Right kidney (tissue), 9 donors: ENCODE measurements around the gene OR5K1.

ENCODE experiments used
- DNase-seq: peaks from one replicate; pipeline ENCODE4 v3.0.0-alpha.2; 2016
- long read RNA-seq, 8 donors: transcript quantifications; one replicate each; lab custom pipeline, GENCODE V29; 2026

Gene OR5K1
- long read RNA-seq, donor 1, result 0 reads
- long read RNA-seq, donor 2, result 0 reads
- long read RNA-seq, donor 3, result 0 reads
- long read RNA-seq, donor 4, result 0 reads
- long read RNA-seq, donor 5, result 0 reads
- long read RNA-seq, donor 6, result 0 reads
- long read RNA-seq, donor 7, result 0 reads
- long read RNA-seq, donor 8, result 0 reads

GRCh38 chr3:98462901-98463300 lies at the start of gene OR5K1:
Gene OR5K1 (plus strand): TSS chr3:98463201. CDS start chr3:98469577, 6,376 bp downstream.
- DNase-seq, result no peak

- no peak for DNase-seq
Measured at GRCh38 chr3:98432575-98432974, 30.4 kb upstream of the OR5K1 start.

GRCh38 chr3:98433764-98434163 lies 29.2 kb upstream of the OR5K1 start:
- DNase-seq, result no peak

GRCh38 chr3:98434412-98434811 lies 28.6 kb upstream of the OR5K1 start:
- DNase-seq, result no peak

DNA sequence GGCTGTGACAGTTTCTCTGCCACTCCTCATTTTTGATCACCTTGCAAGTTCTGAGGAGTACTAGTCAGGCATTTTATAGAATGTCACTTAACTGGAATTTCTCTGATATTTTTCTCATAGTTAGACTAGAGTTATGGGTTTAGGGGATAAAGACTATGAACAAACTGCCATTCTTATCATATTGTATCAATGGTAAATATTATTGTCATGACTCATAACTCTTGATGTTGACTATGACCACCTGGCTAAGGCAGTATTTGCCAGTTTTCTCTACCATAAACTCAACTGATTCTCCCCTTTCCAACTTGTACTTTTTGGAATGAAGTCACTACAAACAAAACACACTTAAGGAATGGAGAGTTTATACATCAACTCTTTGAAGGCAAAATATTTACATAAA lies 22.7 kb upstream of the OR5K1 start:
- no peak for DNase-seq

DNA sequence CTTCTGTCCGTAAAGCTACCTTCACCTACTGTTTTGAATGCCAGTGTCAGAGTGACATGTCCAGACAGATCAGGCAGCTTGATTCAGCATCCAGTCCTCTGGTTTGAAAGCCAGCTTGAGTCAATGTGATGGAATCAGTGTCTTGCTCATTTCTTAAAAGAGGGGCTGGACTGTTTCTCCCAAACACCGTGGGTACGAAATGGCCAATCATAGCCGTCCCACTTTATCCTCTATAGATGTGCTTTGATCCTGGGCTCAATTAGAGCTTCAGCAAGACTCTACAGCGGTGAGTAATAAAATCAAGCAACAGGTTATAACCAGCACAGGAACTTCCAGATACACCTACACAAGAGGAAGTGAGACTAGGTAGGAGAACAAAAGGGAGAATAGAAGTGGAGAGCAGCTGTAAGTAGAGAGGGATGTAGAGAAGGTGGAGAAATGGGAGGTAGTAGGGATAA lies 17.0 kb upstream of the OR5K1 start:
- DNase-seq, result no peak

- DNase-seq, result no peak
Measured at GRCh38 chr3:98449606-98450193, 13.3 kb upstream of the OR5K1 start.

DNA sequence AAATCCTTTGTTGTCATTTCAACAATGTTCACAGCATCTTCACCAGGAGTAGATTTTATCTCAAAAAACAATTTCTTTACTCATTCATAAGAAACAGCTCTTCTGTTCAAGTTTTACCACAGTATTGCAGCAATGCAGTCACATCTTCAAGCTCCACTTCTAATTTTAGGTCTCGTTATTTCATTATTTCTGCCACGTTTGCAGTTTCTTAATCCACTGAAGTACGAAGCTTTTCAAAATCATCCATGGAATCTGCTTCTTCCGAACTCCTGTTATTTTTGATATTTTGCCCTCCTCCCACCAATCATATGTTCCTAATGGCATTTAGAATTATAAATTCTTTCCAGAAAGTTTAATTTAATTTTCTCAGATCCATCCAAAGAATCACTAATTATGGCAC lies 12.6 kb upstream of the OR5K1 start:
- no peak for DNase-seq

DNA sequence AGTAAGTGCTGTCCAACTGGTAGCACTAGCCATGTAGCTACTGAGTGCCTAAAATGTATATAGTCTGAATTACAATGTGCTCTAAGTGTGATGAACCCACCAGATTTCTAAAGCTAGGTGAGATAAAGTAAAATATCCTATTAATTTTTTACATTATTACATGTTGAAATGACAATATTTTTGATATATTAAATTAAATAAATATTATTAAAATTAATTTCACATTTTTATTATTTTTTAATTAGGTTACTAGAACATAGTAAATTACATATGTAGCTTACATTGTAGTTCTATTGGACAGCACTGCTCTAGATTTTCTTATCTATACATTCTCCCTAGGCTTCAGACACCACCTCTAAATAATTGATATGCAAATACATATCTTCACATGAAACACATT lies 9.2 kb upstream of the OR5K1 start:
- no peak for DNase-seq

- no peak for DNase-seq
Measured at GRCh38 chr3:98454929-98455328, 8.1 kb upstream of the OR5K1 start.

- no peak for DNase-seq
Measured at GRCh38 chr3:98457543-98457942, 5.5 kb upstream of the OR5K1 start.

DNA sequence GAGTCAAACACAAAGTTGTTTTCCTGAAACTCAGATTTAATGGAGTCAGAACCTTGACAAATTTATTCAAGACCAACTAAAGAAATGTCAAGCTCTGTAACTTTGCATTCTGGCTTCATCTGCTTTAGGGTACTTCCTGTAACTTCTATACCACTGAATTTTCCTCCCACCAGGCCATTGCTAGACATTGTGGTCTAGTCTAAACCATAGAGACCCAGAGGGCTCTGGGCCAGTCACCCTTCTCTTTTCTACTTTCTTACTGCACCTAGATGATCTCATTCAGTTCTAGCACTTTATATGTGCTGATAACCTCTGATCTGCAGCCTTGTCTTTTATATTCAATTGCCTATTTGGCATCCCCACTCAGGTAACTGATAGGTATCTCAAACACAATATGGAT lies 2.8 kb upstream of the OR5K1 start:
- DNase-seq, result no peak

- DNase-seq, result no peak
Measured at GRCh38 chr3:98482717-98483482, 19.9 kb downstream of the OR5K1 start.

DNA sequence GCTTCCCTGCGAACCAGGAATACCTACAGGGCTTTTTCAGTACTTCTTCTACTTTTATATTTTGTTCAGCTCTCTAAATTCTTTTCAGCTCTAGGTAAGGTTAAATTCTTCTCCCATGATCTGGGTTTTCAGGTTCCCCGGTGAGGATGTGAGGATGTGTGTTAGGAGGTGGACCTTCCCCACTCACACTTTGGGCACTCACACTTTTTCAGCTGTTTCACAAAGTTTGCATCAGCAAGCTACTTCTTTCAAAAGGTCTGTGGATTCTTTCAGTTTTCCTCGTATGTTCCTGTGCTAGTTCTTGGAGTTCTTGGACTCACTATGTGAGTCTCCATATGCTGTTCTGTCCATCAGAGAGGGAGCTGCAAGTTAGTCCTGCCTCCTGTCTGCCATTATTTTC lies 20.6 kb downstream of the OR5K1 start:
- DNase-seq, result no peak

DNA sequence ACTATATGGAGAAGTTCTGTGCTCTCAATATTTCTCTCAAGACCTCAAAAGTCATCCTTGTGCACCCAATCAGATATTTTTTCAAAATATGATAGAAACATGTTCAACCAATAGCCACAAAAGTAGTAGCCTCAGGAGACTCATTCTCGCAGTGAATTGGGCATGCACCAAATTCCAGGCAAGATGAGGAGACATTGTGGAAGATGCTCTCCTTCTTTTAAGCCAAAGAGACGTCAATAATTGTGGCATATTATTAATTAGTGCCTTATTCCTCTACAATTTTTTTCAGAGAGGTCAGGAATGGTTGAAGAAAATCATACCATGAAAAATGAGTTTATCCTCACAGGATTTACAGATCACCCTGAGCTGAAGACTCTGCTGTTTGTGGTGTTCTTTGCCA lies 34.4 kb downstream of the OR5K1 start, which contains the start of gene OR5K2:
TSS of gene OR5K2 (plus strand) at position 301 of the 400 bp plus-strand sequence. CDS start at position 301, 0 bp downstream.
- no peak for DNase-seq

DNA sequence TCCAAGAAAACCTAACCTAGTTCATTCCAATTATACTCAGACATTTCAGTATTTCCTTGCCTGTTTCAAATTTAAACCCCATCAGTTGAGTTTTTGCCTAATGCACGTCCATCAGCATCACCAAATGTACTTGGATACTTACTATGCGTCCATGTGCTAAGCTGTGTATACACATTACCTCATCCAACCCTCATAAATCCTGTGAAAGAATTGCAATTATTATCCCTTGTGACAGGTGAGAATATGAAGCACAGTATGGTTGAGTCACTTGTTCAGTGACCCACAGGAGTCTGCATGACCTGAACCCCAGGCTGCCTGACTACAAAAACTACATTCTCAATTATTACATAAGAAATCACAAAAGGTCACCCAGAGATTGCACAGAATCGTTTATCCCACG lies 37.0 kb downstream of the OR5K1 start:
- no peak for DNase-seq

DNA sequence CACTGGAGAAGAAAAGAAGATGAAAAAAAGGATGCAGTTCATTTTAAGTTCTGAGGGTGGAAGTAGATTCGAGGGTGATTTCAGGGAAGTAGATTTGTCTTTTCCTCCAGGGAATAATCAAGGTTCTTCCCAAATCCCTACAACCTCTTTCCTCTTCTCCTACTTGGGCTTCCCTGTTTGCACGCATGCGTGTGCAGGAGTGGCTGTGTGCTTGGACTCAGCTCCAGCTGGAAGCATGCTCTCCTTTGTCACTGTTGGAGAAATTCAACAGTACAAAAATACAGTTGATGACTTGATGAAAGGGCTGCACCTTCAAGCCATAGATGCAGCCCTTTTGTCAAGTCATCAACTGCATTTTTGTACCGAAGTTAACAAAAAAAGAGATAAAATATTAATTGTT lies 38.3 kb downstream of the OR5K1 start:
- no peak for DNase-seq

GRCh38 chr3:98501863-98502576 lies 39.0 kb downstream of the OR5K1 start:
- DNase-seq, result no peak

DNA sequence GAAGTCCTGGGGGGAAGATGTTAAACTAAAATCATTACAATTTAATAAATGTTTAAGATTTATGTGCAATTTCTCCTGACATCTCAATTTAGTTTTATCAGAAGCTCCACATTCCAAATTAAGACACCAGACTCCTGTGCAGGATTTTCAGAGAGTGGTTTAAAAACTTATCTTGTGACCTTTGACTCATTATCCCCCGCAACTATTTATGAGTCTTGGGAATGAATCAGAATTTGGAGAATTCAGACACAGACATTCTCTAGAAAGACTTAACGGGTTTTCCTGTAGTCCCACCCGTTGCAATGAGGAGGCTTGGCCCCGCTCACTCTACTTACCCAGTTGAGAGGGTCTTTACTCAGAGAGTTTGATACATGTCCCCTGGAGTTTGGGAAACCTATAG lies 41.5 kb downstream of the OR5K1 start:
- DNase-seq, result no peak

GRCh38 chr3:98508582-98508981 lies 45.6 kb downstream of the OR5K1 start:
- no peak for DNase-seq

DNA sequence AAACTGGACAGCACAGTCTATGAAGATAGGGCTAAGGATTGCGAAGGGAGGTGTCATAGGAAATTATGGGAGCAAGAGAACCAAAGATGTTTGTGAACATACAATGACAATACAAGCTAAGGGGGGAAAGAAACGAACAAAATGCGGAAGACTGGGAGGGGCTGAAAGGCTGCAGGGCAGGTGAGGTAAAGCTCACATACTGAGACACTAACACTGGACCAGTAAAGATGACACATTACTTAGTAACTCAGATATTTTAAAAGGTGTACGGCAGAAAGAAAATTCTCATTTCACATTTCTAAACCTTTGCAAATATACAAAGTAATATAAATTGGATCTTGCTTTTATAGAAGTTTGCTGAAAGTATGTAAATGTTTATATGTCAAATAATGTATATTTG lies 49.6 kb downstream of the OR5K1 start:
- no peak for DNase-seq

DNA sequence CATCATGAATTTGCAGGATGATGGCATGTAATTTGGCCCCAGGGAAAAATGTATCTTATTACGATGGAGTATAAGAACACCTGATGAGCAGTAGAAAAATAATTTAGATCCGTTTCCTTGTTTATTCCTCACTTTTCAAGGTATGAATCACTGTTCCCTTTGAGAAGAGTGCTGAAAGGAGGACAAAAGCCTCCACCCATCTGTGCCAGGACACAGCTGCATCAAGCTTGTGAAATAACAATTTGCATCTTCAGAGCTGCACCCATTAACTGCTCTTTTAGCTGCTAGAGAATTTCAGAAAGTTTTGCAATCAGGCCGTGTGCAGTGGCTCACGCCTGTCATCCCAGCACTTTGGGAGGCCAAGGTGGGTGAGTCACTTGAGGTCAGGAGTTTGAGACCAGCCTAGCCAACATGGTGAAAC lies 50.1 kb downstream of the OR5K1 start:
- no peak for DNase-seq

DNA sequence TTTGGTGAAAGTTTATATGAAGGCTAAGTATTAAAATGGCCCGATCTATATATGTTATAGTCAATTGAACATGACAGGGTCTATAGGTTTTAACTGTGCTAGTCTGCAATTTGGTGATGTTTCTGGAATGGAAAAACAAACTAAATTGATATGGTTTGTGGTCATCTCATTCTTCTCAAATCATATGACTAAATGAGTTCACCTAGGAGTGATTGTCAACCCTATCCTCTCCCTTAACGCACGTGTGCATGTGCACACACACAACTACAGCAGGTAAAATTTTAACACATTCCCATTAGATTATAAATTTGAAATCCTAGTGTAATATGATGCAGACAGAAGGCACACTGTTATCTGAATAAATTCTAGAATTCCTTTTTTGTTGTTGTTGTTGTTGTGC lies 50.7 kb downstream of the OR5K1 start:
- DNase-seq, result no peak
